ENCODE data around the gene SMIM3.
A peak's percentile ranks its signal among the peaks of the same experiment; 100 is the strongest.

GRCh38 chr5:150779397-150780186 lies 1.0 kb downstream of the SMIM3 start:
- TF ChIP-seq, protein P1, sequence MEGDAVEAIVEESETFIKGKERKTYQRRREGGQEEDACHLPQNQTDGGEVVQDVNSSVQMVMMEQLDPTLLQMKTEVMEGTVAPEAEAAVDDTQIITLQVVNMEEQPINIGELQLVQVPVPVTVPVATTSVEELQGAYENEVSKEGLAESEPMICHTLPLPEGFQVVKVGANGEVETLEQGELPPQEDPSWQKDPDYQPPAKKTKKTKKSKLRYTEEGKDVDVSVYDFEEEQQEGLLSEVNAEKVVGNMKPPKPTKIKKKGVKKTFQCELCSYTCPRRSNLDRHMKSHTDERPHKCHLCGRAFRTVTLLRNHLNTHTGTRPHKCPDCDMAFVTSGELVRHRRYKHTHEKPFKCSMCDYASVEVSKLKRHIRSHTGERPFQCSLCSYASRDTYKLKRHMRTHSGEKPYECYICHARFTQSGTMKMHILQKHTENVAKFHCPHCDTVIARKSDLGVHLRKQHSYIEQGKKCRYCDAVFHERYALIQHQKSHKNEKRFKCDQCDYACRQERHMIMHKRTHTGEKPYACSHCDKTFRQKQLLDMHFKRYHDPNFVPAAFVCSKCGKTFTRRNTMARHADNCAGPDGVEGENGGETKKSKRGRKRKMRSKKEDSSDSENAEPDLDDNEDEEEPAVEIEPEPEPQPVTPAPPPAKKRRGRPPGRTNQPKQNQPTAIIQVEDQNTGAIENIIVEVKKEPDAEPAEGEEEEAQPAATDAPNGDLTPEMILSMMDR (conservative IDR thresholded peaks at IDR 0.05; ENCODE audit: low read depth, low read length): no peak
- TF ChIP-seq RFX5 (IDR thresholded peaks at IDR 0.05; ENCODE audit: low read depth, low read length) (no peak), MXI1 (IDR thresholded peaks at IDR 0.05; ENCODE audit: borderline replicate concordance, low read depth, low read length) (no peak), CEBPB (IDR thresholded peaks at IDR 0.05; ENCODE audit: low read depth, low read length) (peak; percentile 77), MAZ (IDR thresholded peaks at IDR 0.05; ENCODE audit: borderline replicate concordance, low read depth, low read length) (no peak), ELK1 (IDR thresholded peaks at IDR 0.05; ENCODE audit: borderline replicate concordance, low read depth, low read length) (no peak)

All from IMR-90 (cell line).